Medulla oblongata (tissue), 1 donor: ENCODE measurements around the gene ZNF490.
"Not testable (repeated sequence)": the region's sequence is repeated elsewhere in the genome, so short reads cannot be mapped to it uniquely, and the experiment has no call there.

Experiments used
- DNase-seq: peaks from one replicate; pipeline ENCODE4 v3.0.0-alpha.2; 2015; ENCODE audit errors: extremely low spot score

Gene ZNF490

GRCh38 chr19:12610540-12611360 is at the start of gene ZNF490, which contains the start of gene ZNF791:
Gene ZNF490, minus strand, starts transcription at chr19:12610813. Its CDS starts 133 bp downstream, at chr19:12610680.
Gene ZNF791, plus strand, starts transcription at chr19:12610920. Its CDS starts 160 bp downstream, at chr19:12611080.
- DNase-seq, result peak; percentile 99

- DNase-seq, result no peak
These were observed 47.4 kb upstream of the ZNF490 start for GRCh38 chr19:12657966-12658365.

- no peak for DNase-seq
These were observed 46.4 kb upstream of the ZNF490 start for GRCh38 chr19:12656899-12657571.

GRCh38 chr19:12655546-12655945 is 44.9 kb upstream of the ZNF490 start:
- DNase-seq, result no peak

GRCh38 chr19:12652219-12652618 is 41.6 kb upstream of the ZNF490 start:
- no peak for DNase-seq

GRCh38 chr19:12649941-12650340 is 39.3 kb upstream of the ZNF490 start:
- no peak for DNase-seq

GRCh38 chr19:12648088-12648487 is 37.5 kb upstream of the ZNF490 start:
- DNase-seq, result no peak

GRCh38 chr19:12647490-12648071 is 37.0 kb upstream of the ZNF490 start:
- no peak for DNase-seq

- no peak for DNase-seq
These were observed 36.4 kb upstream of the ZNF490 start for GRCh38 chr19:12647047-12647446.

- DNase-seq, result no peak
These were observed 35.9 kb upstream of the ZNF490 start for GRCh38 chr19:12646551-12646950.

- DNase-seq, result not testable (repeated sequence)
These were observed 33.1 kb upstream of the ZNF490 start for GRCh38 chr19:12643716-12644115.

- DNase-seq, result no peak
These were observed 31.9 kb upstream of the ZNF490 start for GRCh38 chr19:12642506-12642905.

- DNase-seq, result no peak
These were observed 30.8 kb upstream of the ZNF490 start for GRCh38 chr19:12641456-12641855.

- DNase-seq, result peak; percentile 82
These were observed 29.4 kb upstream of the ZNF490 start for GRCh38 chr19:12639901-12640613.

GRCh38 chr19:12638611-12639182 is 28.1 kb upstream of the ZNF490 start:
- no peak for DNase-seq

GRCh38 chr19:12636631-12637030 is 26.0 kb upstream of the ZNF490 start:
- DNase-seq, result no peak

- no peak for DNase-seq
These were observed 18.6 kb upstream of the ZNF490 start for GRCh38 chr19:12629215-12629614.

GRCh38 chr19:12628040-12629022 is 17.7 kb upstream of the ZNF490 start:
- no peak for DNase-seq

- DNase-seq, result no peak
These were observed 16.3 kb upstream of the ZNF490 start for GRCh38 chr19:12626958-12627357.

GRCh38 chr19:12623361-12624031 is 12.9 kb upstream of the ZNF490 start:
- DNase-seq, result no peak
